Skeletal muscle satellite cell (primary cell): Measurements from ENCODE around the gene BRCA1.
"Not testable (repeated sequence)": the region's sequence is repeated elsewhere in the genome, so short reads cannot be mapped to it uniquely, and the experiment has no call there.

Experiments used
- H3K27me3 ChIP-seq: 2 replicates; pipeline ENCODE4 v1.7.0; 2013; ENCODE audit warnings: low read length; ENCODE audit not compliant: control insufficient read depth, insufficient read depth
- H3K36me3 ChIP-seq: 2 replicates; pipeline ENCODE4 v1.7.0; 2013; ENCODE audit warnings: mild to moderate bottlenecking, control low read depth, low read length; ENCODE audit not compliant: insufficient read depth
- H3K4me1 ChIP-seq: 2 replicates; pipeline ENCODE4 v1.7.0; 2013; ENCODE audit warnings: low read length; ENCODE audit not compliant: control insufficient read depth, insufficient read depth
- H3K4me2 ChIP-seq: 2 replicates; pipeline ENCODE4 v1.7.0; 2013; ENCODE audit warnings: mild to moderate bottlenecking, low read length
- H3K4me3 ChIP-seq: 2 replicates; pipeline ENCODE4 v1.7.0; 2013; ENCODE audit warnings: low read length
- H3K9ac ChIP-seq: 2 replicates; pipeline ENCODE4 v1.7.0; 2013; ENCODE audit warnings: mild to moderate bottlenecking, low read depth, low read length, moderate library complexity
- H3K9me3 ChIP-seq: replicated peaks from 2 replicates; pipeline ENCODE4 v1.7.0; 2013; ENCODE audit warnings: mild to moderate bottlenecking, control low read depth, low read length

Gene BRCA1

GRCh38 chr17:43151880-43152456 lies 26.8 kb upstream of the BRCA1 start:
- no peak overlapping the region for H3K4me2 ChIP-seq
- no peak overlapping the region for H3K9ac ChIP-seq
- H3K9me3 ChIP-seq: no peaks in the 10 kb centered on the region
- no peaks in the 10 kb centered on the region for H3K4me1 ChIP-seq
- H3K27me3 ChIP-seq: no peaks in the 10 kb centered on the region
- H3K4me3 ChIP-seq: no peak overlapping the region
- H3K36me3 ChIP-seq: no peaks in the 10 kb centered on the region

DNA sequence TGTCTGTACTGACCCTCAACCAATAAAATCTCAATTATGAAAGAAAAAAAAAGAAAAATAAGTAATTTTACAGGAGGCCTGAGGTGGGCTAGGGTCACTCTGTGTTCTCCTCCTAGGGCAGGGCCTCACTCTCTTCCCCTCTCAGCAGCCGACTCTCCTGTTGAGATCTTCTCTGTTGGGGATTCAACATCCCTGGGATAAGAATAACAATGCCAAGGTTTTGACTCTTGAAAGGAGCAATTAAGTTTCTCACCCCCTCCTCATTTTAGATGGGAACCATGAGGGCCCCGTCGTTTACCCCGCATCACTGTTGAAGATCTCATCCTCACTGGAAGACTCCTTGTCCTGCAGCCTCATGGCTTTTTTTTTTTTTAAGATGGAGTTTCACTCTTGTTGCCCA lies 21.5 kb upstream of the BRCA1 start:
- no peaks in the 10 kb centered on the region for H3K9me3 ChIP-seq
- no peaks in the 10 kb centered on the region for H3K4me1 ChIP-seq
- no peak overlapping the region for H3K4me3 ChIP-seq
- no peak overlapping the region for H3K4me2 ChIP-seq
- no peak overlapping the region for H3K9ac ChIP-seq
- H3K36me3 ChIP-seq: no peaks in the 10 kb centered on the region
- no peaks in the 10 kb centered on the region for H3K27me3 ChIP-seq

DNA sequence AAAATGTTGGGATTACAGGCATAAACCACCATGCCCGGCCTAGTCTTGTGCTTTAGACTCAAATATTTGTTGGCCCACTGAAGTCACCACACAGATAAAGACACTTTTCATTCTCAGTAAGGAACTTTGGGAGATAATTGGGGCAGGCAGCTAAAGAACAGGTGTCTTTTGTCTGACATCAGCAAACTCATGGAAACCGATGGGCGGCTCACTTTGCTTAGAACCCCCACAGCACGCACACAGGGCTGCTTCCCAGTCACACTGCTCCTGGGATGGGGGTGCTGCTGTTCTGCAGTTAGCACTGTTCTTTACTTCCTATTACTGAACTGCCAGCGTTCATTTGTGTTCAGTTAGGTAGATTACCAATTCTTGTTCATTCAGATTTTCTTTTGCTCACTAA lies 18.0 kb upstream of the BRCA1 start:
- H3K9ac ChIP-seq: no peak overlapping the region
- no peak overlapping the region for H3K4me3 ChIP-seq
- H3K4me1 ChIP-seq: no peaks in the 10 kb centered on the region
- H3K36me3 ChIP-seq: no peaks in the 10 kb centered on the region
- no peaks in the 10 kb centered on the region for H3K9me3 ChIP-seq
- H3K4me2 ChIP-seq: no peak overlapping the region
- H3K27me3 ChIP-seq: no peaks in the 10 kb centered on the region

GRCh38 chr17:43142153-43142552 lies 17.0 kb upstream of the BRCA1 start:
- H3K27me3 ChIP-seq: no peaks in the 10 kb centered on the region

DNA sequence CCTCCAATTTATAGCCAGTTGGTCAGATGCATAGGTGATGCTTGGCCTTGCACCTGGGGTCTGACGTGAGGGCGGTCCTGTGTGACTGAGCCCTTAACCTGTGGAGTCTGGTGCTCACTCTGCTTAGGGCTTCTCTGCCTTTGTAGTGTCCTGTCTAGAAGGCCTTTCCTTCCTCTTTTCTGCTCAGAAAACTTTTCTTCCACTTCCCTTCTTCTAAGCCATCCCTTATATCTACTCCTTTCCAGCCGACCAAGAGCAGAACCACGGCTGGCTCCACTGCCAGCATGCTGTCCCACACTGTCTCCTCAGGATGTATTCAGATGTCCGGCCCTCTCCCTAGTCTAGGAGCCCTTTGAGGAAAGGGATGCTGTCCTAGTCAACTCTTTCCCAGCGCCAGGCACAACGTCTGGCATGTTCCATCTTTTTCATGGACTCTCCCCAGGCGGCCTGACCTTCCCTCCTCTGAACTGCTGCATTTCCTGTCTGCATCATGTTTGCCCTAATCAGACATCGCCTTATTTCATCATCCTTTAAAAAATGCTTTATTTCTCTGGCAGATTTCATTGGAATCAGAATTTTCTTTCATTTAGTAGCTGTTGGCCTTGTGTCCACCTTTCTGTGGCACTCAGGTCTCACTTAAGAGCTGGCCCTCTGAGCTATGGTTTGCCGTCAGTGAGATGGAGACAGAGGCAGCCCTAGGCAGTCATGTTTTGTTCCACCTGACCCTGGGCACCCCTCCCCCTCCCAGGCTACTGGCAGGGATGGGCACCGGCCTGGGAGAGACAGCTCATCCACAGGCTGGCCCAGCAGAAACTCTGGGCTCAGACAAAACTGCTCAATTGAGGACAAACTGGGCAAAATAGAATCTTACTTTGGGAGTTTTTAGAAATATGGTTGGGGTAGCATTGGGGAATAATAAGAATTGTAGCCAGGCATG lies 15.5 kb upstream of the BRCA1 start:
- H3K9ac ChIP-seq: no peak overlapping the region

More at GRCh38 chr17:43142153-43142552, 17.0 kb upstream of the BRCA1 start:
- H3K9me3 ChIP-seq: no peaks in the 10 kb centered on the region
- H3K4me3 ChIP-seq: no peak overlapping the region
- no peaks in the 10 kb centered on the region for H3K36me3 ChIP-seq
- no peak overlapping the region for H3K9ac ChIP-seq
- H3K4me2 ChIP-seq: no peak overlapping the region
- no peaks in the 10 kb centered on the region for H3K4me1 ChIP-seq

DNA sequence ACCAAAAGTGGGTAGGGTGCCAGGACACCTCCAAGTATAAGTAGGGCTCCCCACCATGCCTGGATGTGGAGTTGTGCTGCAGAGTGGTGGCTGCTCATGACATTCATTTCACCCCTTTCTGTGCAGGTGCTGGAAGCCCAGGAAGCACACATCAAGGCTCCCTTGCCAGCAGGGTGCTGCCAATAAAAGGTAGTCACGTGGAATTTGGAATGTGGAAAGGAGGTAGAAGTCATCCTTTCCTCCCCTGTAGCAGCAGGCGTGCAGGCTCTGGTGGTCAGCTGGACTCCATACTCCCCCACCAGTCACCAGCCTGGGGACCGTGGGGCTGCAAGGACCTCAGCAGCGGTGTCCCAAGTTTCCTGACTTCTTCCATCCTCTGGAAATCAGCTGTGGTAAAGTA lies 13.4 kb upstream of the BRCA1 start:
- not testable (repeated sequence) for H3K27me3 ChIP-seq, H3K4me1 ChIP-seq, H3K9me3 ChIP-seq, H3K4me3 ChIP-seq, H3K36me3 ChIP-seq, H3K4me2 ChIP-seq, H3K9ac ChIP-seq

More for the DNA sequence above, 15.5 kb upstream of the BRCA1 start:
- no peaks in the 10 kb centered on the region for H3K36me3 ChIP-seq
- H3K4me3 ChIP-seq: no peak overlapping the region
- no peaks in the 10 kb centered on the region for H3K27me3 ChIP-seq
- no peak overlapping the region for H3K4me2 ChIP-seq
- H3K4me1 ChIP-seq: no peaks in the 10 kb centered on the region
- H3K9me3 ChIP-seq: no peaks in the 10 kb centered on the region

DNA sequence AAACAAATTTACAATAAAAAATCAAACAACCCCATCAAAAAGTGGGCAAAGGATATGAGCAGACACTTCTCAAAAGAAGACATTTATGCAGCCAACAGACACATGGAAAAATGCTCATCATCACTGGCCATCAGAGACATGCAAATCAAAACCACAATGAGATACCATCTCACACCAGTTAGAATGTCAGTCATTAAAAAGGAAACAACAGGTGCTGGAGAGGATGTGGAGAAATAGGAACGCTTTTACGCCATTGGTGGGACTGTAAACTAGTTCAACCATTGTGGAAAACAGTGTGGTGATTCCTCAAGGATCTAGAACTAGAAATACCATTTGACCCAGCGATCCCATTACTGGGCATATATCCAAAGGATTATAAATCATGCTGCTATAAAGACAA lies 11.4 kb upstream of the BRCA1 start:
- not testable (repeated sequence) for H3K4me2 ChIP-seq, H3K4me1 ChIP-seq, H3K27me3 ChIP-seq, H3K9ac ChIP-seq, H3K4me3 ChIP-seq, H3K36me3 ChIP-seq, H3K9me3 ChIP-seq

- H3K4me3 ChIP-seq: no peak overlapping the region
These were observed 10.3 kb upstream of the BRCA1 start for GRCh38 chr17:43135454-43135819.

DNA sequence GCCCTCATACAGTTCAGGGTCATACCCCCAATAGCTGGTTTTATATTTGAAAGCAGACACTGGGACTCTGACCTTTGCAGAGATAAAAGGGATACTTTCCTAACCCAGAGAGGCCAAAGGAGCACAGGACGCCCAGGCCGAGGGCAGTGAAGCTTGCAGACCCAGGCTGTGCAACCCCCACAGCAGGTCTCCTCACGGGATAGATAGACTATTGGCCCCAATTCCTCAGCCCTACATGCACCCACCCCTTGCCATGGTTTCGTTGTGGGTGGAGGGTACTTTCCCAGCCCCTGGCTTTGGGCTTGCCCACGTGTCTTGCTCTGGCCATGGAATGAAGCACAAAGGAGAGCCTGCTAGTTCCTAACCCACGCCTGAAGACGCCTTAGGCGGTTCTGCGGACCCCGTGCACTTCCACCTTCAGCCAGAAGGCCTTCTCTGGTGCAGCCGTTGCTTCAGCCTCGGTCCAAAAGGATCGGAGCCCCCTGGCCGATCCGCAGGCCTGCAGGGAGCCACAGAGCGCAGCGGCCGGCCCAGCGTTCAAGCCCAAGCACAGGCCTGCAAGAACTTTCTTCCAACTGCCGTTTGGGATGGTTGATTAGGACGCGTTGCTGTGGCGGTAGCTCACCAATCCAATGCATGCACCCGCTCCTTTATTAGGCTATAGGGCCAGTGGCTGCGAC lies 9.8 kb upstream of the BRCA1 start:
- Histone ChIP-seq H3K36me3 (peaks cover 6% of the 10 kb centered on the region), H3K9ac (no peak overlapping the region), H3K27me3 (no peaks in the 10 kb centered on the region), H3K9me3 (no peaks in the 10 kb centered on the region), H3K4me3 (no peak overlapping the region), H3K4me2 (no peak overlapping the region), H3K4me1 (no peaks in the 10 kb centered on the region)

More at GRCh38 chr17:43135454-43135819, 10.3 kb upstream of the BRCA1 start:
- Histone ChIP-seq H3K36me3 (peaks cover 6% of the 10 kb centered on the region), H3K9ac (no peak overlapping the region), H3K4me1 (no peaks in the 10 kb centered on the region), H3K4me2 (no peak overlapping the region), H3K9me3 (no peaks in the 10 kb centered on the region), H3K27me3 (no peaks in the 10 kb centered on the region)

DNA sequence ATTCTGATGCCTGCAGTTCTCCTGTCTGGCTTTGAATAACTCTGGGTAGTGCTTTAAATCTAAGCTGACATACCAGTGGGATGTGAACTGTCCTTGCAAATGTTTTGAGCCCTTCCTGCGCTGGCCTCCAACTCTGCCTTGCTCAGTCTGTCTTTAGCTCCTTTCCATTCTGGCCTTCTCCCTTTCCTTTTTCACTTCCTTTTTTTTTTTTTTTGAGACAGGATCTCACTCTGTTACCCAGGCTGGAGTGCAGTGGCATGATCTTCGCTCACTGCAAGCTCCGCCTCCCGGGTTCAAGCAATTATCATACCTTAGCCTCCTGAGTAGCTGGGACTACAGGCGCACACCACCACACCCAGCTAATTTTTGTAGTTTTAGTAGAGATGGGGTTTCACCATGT lies 8.3 kb upstream of the BRCA1 start:
- H3K9ac ChIP-seq, H3K4me1 ChIP-seq, H3K9me3 ChIP-seq, H3K4me2 ChIP-seq, H3K27me3 ChIP-seq, H3K4me3 ChIP-seq, H3K36me3 ChIP-seq: not testable (repeated sequence)

DNA sequence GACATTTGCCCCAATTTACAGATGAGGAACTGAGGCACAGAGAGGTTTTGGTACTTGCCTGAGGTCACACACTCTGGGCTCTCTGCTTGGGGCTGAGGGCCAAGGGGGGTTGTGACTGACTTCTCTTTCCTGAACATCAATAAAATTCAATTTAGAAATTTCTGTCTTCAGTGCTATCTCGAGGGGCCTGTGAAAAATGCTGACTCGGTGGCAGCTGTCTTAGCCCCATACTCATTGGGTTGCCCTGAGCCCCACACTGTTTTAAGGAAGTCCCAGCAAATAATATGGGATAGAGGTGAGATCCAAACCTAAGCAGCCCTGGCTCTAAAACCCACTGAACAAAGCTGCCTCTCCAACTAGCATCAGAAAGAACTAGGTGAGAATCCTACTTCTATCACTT lies 7.0 kb upstream of the BRCA1 start:
- Histone ChIP-seq H3K9me3 (no peaks in the 10 kb centered on the region), H3K27me3 (no peaks in the 10 kb centered on the region), H3K9ac (no peak overlapping the region), H3K36me3 (peaks cover 6% of the 10 kb centered on the region), H3K4me2 (no peak overlapping the region), H3K4me1 (no peaks in the 10 kb centered on the region), H3K4me3 (no peak overlapping the region)
